Neural progenitor cell (in vitro differentiated cells): Measurements from ENCODE around the gene MATR3.

Experiments used
- EZH2phosphoT487 ChIP-seq: fragments of 200-600 bp; sonication (generic); IDR thresholded peaks from 2 replicates; pipeline ENCODE4 v1.6.1; 2017; ENCODE audit warnings: antibody characterized with exemption
- TF ChIP-seq, protein P1 (sequence below): fragments of 200-600 bp; sonication (generic); IDR thresholded peaks from 2 replicates; pipeline ENCODE4 v1.5.1; 2017; ENCODE audit warnings: antibody characterized with exemption, mild to moderate bottlenecking

DNA sequence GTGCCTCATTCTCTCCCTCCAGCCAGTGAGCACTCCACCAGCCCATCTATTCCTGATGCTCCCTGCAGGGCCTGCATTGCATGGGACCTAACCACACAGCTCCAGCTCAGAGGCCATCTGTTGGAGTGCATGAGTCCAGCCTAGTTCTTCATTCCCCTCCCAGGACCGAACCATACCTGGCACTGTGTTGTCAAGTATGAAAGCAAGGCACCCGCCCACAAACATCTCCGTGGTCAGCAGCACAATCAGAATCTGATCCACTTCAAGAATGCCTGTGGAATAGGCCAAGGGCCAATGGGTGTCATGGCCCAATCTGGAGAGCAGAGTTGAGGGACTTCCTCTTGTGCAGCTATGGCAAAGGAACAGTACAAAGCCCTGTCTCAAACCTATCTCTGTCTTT lies 83.7 kb downstream of the MATR3 start:
- TF ChIP-seq, protein P1, sequence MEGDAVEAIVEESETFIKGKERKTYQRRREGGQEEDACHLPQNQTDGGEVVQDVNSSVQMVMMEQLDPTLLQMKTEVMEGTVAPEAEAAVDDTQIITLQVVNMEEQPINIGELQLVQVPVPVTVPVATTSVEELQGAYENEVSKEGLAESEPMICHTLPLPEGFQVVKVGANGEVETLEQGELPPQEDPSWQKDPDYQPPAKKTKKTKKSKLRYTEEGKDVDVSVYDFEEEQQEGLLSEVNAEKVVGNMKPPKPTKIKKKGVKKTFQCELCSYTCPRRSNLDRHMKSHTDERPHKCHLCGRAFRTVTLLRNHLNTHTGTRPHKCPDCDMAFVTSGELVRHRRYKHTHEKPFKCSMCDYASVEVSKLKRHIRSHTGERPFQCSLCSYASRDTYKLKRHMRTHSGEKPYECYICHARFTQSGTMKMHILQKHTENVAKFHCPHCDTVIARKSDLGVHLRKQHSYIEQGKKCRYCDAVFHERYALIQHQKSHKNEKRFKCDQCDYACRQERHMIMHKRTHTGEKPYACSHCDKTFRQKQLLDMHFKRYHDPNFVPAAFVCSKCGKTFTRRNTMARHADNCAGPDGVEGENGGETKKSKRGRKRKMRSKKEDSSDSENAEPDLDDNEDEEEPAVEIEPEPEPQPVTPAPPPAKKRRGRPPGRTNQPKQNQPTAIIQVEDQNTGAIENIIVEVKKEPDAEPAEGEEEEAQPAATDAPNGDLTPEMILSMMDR: no peak
- TF ChIP-seq EZH2phosphoT487: no peak
